Neural progenitor cell (in vitro differentiated cells): Measurements from ENCODE around the gene MANF. TPM values are rescaled to one million over a fixed set of nuclear protein-coding genes. Genes with fewer than 3 reads are reported as not detected.

Experiments
- DNase-seq: peaks from one replicate; pipeline ENCODE4 v3.0.0-alpha.2; 2016; ENCODE audit warnings: low spot score
- H2AFZ ChIP-seq: fragments of 200-600 bp; sonication (generic); replicated peaks from 2 replicates; pipeline ENCODE4 v1.6.1; 2016; ENCODE audit warnings: antibody characterized with exemption
- H3F3A ChIP-seq: fragments of 200-600 bp; sonication (generic); 2 replicates; pipeline ENCODE4 v1.6.1; 2016; ENCODE audit warnings: antibody characterized with exemption, low read depth
- H3K27ac ChIP-seq: fragments of 200-600 bp; sonication (generic); 2 replicates; pipeline ENCODE4 v1.5.1; 2016; ENCODE audit warnings: mild to moderate bottlenecking
- H3K27me3 ChIP-seq: fragments of 200-600 bp; sonication (generic); 2 replicates; pipeline ENCODE4 v1.6.1; 2016; ENCODE audit warnings: mild to moderate bottlenecking, moderate library complexity
- H3K36me3 ChIP-seq: fragments of 200-600 bp; sonication (generic); 2 replicates; pipeline ENCODE4 v1.5.1; 2016
- H3K4me1 ChIP-seq: fragments of 200-600 bp; sonication (generic); 2 replicates; pipeline ENCODE4 v1.6.1; 2016; ENCODE audit warnings: mixed run types
- H3K4me2 ChIP-seq: fragments of 200-600 bp; sonication (generic); 2 replicates; pipeline ENCODE4 v1.6.1; 2016
- H3K4me3 ChIP-seq: fragments of 200-600 bp; sonication (generic); 2 replicates; pipeline ENCODE4 v1.5.1; 2016
- H3K79me2 ChIP-seq: fragments of 200-600 bp; sonication (generic); 2 replicates; pipeline ENCODE4 v1.6.1; 2016; ENCODE audit warnings: low read depth
- H3K9ac ChIP-seq: fragments of 200-600 bp; sonication (generic); 2 replicates; pipeline ENCODE4 v1.6.1; 2016
- H3K9me3 ChIP-seq: fragments of 200-600 bp; sonication (generic); 2 replicates; pipeline ENCODE4 v1.5.1; 2016; ENCODE audit warnings: low read depth
- H4K20me1 ChIP-seq: fragments of 200-600 bp; sonication (generic); 2 replicates; pipeline ENCODE4 v1.6.1; 2016; ENCODE audit warnings: low read depth
- H3K27ac Mint-ChIP-seq: 3 replicates; pipeline ENCODE4 v1.8.0; 2021; ENCODE audit warnings: mixed read lengths
- H3K27me3 Mint-ChIP-seq: 2 replicates; pipeline ENCODE4 v1.8.0; 2022; ENCODE audit warnings: low read depth, mild to moderate bottlenecking, inconsistent platforms, moderate library complexity, mixed read lengths; ENCODE audit not compliant: insufficient read depth
- H3K36me3 Mint-ChIP-seq: 3 replicates; pipeline ENCODE4 v1.8.0; 2021; ENCODE audit warnings: mixed read lengths
- H3K4me1 Mint-ChIP-seq: 3 replicates; pipeline ENCODE4 v1.8.0; 2021; ENCODE audit warnings: mixed read lengths
- H3K4me3 Mint-ChIP-seq: 3 replicates; pipeline ENCODE4 v1.8.0; 2021; ENCODE audit warnings: mild to moderate bottlenecking, moderate library complexity, mixed read lengths
- H3K9me3 Mint-ChIP-seq: 3 replicates; pipeline ENCODE4 v1.8.0; 2020; ENCODE audit warnings: mixed read lengths
- CTCF ChIP-seq: fragments of 200-600 bp; sonication (generic); IDR thresholded peaks from 2 replicates; pipeline ENCODE4 v1.5.1; 2017; ENCODE audit warnings: antibody characterized with exemption, mild to moderate bottlenecking
- EZH2 ChIP-seq: fragments of 200-600 bp; sonication (generic); IDR thresholded peaks from 2 replicates; pipeline ENCODE4 v1.6.1; 2017; ENCODE audit warnings: antibody characterized with exemption, mild to moderate bottlenecking, moderate library complexity
- EZH2phosphoT487 ChIP-seq: fragments of 200-600 bp; sonication (generic); IDR thresholded peaks from 2 replicates; pipeline ENCODE4 v1.6.1; 2017; ENCODE audit warnings: antibody characterized with exemption
- total RNA-seq: library from RNA; depleted of rRNA; stranded (reverse); fragments of >200 nt; gene quantifications from 2 replicates; pipeline ENCODE4 v1.2.3, GENCODE V29; 2015; ENCODE audit warnings: low replicate concordance

MANF gene
- 51.1 and 68.9 TPM in 2 replicates for total RNA-seq

DNA sequence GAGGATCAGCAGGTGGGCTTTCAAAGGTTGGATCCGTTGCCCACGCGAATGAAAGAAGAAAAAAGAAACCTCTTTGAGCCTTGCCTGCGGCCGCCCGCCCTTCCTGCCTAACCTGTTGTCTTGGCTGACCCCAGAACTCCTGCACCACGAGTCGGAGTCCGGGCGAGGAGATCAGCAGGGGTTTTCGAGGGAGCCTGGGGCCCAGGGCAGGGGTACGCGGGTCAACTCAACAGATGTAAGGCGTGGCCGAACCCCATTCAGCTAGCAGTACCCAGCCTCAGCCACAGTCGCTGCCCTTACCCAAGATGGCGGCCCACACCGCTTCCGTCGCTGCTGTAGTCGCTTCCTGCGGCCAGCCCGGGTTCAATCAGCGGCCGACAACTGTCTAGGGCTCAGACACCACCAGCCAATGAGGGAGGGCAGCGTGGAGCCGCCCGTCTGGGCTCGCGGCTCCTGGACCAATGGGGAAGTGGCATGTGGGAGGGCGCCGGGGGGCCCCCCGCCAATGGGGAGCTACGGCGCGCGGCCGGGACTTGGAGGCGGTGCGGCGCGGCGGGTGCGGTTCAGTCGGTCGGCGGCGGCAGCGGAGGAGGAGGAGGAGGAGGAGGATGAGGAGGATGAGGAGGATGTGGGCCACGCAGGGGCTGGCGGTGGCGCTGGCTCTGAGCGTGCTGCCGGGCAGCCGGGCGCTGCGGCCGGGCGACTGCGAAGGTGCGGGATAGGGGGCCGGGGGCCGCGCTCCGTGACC, at the start of gene MANF:
Gene MANF (plus strand): TSS at position 566 of the 748 bp plus-strand sequence. CDS start 52 bp downstream, at position 618.
- Histone ChIP-seq H4K20me1 (peaks cover 36% of the 10 kb centered on the region), H3F3A (peaks cover 51% of the 10 kb centered on the region), H3K27me3 (no peaks in the 10 kb centered on the region), H3K4me3 (peak within 1 kb of the TSS; percentile 79), H3K36me3 (no peaks in the 10 kb centered on the region), H3K9ac (peak within 1 kb of the TSS; percentile 91), H2AFZ (peak within 1 kb of the TSS; percentile 77), H3K27ac (peak within 1 kb of the TSS; percentile 97), H3K4me2 (peak within 1 kb of the TSS; percentile 90), H3K4me1 (peaks cover 22% of the 10 kb centered on the region), H3K9me3 (no peaks in the 10 kb centered on the region), H3K79me2 (peaks cover 48% of the 10 kb centered on the region)
- TF ChIP-seq EZH2phosphoT487: no peak
- no peak for TF ChIP-seq CTCF
- TF ChIP-seq EZH2: no peak
- Mint-ChIP-seq H3K4me1 (peaks cover 36% of the 10 kb centered on the region), H3K27ac (peak within 1 kb of the TSS; percentile 100), H3K27me3 (peaks cover 10% of the 10 kb centered on the region), H3K4me3 (peak within 1 kb of the TSS; percentile 99), H3K9me3 (no peaks in the 10 kb centered on the region), H3K36me3 (peaks cover 24% of the 10 kb centered on the region)
- peak; percentile 99 for DNase-seq

DNA sequence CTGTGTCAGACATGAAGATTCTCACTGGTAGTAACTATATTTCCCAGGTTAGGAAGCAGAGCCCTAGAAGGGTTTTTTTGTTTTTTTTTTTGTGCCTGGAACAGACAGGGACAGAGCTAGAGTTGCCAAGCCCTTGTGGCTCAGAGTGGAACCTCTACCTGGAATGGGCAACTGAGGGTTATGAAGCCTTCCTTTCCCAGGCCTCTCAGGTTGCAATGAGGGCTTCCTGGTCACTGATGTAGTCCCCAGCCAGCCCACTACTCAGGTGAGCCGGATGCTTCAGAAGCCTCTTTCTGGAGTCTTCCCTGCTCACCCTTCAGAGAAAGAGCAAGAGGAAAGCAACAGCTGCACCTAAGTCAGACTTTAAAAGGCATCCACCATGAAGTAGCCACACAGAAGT, 48.8 kb upstream of the MANF start:
- no peak overlapping the region for H3K4me3 Mint-ChIP-seq
- peaks cover 13% of the 10 kb centered on the region for H3K36me3 Mint-ChIP-seq
- Histone ChIP-seq H3F3A (no peaks in the 10 kb centered on the region), H3K9me3 (no peaks in the 10 kb centered on the region), H3K4me2 (no peak overlapping the region), H3K79me2 (no peaks in the 10 kb centered on the region), H3K36me3 (no peaks in the 10 kb centered on the region), H2AFZ (no peak overlapping the region), H3K27me3 (no peaks in the 10 kb centered on the region), H3K4me1 (peaks cover 13% of the 10 kb centered on the region), H3K27ac (no peak overlapping the region), H4K20me1 (no peaks in the 10 kb centered on the region), H3K4me3 (no peak overlapping the region), H3K9ac (no peak overlapping the region)
- H3K9me3 Mint-ChIP-seq: no peaks in the 10 kb centered on the region
- no peak for DNase-seq
- no peak overlapping the region for H3K27ac Mint-ChIP-seq
- H3K27me3 Mint-ChIP-seq: no peaks in the 10 kb centered on the region
- peaks cover 31% of the 10 kb centered on the region for H3K4me1 Mint-ChIP-seq
- no peak for TF ChIP-seq EZH2phosphoT487
- no peak for TF ChIP-seq EZH2
- no peak for TF ChIP-seq CTCF

DNA sequence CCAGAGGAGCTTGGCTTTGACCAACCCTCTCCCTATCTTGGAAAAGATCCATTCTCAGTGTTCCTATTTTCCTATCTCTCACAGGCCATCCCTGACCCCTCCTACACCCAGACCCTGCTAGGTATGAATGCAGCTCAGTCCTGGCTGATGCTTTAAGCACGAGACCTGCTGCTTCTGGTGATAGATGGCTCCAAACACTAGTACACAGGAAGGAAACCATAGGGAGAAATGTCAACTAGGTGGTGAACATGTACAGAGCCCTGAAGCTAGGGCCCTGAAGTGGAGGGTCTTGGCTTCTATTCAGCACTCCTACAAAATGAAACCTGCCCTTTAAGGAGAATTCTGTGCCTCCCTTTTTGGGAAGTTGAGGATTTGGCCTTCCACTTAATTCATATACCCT, 47.4 kb upstream of the MANF start:
- H3K27me3 Mint-ChIP-seq: no peaks in the 10 kb centered on the region
- H3K79me2 ChIP-seq: no peaks in the 10 kb centered on the region
- no peaks in the 10 kb centered on the region for H3K9me3 ChIP-seq
- H3K27me3 ChIP-seq: no peaks in the 10 kb centered on the region
- H3K4me1 Mint-ChIP-seq: peaks cover 31% of the 10 kb centered on the region
- TF ChIP-seq EZH2 (no peak), EZH2phosphoT487 (no peak), CTCF (no peak)
- H3K4me3 Mint-ChIP-seq: no peak overlapping the region
- H4K20me1 ChIP-seq: no peaks in the 10 kb centered on the region
- H3K9me3 Mint-ChIP-seq: no peaks in the 10 kb centered on the region
- no peaks in the 10 kb centered on the region for H3F3A ChIP-seq
- DNase-seq: no peak
- no peak overlapping the region for H3K27ac ChIP-seq
- H3K4me1 ChIP-seq: peaks cover 18% of the 10 kb centered on the region
- H3K36me3 ChIP-seq: no peaks in the 10 kb centered on the region
- peaks cover 13% of the 10 kb centered on the region for H3K36me3 Mint-ChIP-seq
- H3K4me3 ChIP-seq: no peak overlapping the region
- H3K9ac ChIP-seq: no peak overlapping the region
- H3K4me2 ChIP-seq: no peak overlapping the region
- no peak overlapping the region for H2AFZ ChIP-seq
- no peak overlapping the region for H3K27ac Mint-ChIP-seq
